ENCODE measurements around the gene VPS13D. TPM values are rescaled to one million over a fixed set of nuclear protein-coding genes. Genes with fewer than 3 reads are reported as not detected.

Gene VPS13D
- total and polyA plus RNA-seq, 9 donors: 19.8 to 59.3 (median 41.8) TPM

DNA sequence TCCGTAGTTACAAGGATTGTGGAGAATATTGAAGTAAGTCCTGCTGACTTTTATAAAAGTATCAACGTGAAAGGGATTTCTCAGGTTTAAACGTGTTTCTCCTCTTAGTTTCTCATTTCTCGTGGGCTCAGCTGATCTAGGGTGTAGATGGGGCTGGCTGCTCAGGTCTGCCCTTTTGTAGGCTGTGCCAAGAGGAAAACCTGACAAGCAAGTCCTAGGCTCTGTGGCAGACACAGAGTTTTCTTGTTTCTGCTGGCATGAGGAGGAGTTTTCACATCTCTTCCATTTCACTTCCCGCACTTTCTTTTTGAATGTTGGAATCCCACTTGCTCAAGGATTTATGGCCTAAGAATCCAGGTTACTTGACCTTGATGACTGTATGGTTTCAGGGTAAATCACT lies 14.8 kb downstream of the VPS13D start:
- TF ChIP-seq EP300 (IDR thresholded peaks at IDR 0.05) (no peak), POLR2A (IDR thresholded peaks at IDR 0.05) (no peak)
- TF ChIP-seq, protein P1, sequence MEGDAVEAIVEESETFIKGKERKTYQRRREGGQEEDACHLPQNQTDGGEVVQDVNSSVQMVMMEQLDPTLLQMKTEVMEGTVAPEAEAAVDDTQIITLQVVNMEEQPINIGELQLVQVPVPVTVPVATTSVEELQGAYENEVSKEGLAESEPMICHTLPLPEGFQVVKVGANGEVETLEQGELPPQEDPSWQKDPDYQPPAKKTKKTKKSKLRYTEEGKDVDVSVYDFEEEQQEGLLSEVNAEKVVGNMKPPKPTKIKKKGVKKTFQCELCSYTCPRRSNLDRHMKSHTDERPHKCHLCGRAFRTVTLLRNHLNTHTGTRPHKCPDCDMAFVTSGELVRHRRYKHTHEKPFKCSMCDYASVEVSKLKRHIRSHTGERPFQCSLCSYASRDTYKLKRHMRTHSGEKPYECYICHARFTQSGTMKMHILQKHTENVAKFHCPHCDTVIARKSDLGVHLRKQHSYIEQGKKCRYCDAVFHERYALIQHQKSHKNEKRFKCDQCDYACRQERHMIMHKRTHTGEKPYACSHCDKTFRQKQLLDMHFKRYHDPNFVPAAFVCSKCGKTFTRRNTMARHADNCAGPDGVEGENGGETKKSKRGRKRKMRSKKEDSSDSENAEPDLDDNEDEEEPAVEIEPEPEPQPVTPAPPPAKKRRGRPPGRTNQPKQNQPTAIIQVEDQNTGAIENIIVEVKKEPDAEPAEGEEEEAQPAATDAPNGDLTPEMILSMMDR (IDR thresholded peaks at IDR 0.05): no peak
- intact Hi-C loops (cut with DNase I): no loop called here
- Histone ChIP-seq H3K27ac (no peak overlapping the region), H3K4me1 (ENCODE audit: insufficient read depth) (no peaks in the 10 kb centered on the region), H3K9me3 (no peaks in the 10 kb centered on the region), H3K36me3 (no peaks in the 10 kb centered on the region), H3K27me3 (no peaks in the 10 kb centered on the region), H3K4me3 (no peak overlapping the region)
- 84 to 94% (median 90%) methylated on average over 5 of the region's 5 CpGs for WGBS, 3 donors
- DNase-seq: no peak

DNA sequence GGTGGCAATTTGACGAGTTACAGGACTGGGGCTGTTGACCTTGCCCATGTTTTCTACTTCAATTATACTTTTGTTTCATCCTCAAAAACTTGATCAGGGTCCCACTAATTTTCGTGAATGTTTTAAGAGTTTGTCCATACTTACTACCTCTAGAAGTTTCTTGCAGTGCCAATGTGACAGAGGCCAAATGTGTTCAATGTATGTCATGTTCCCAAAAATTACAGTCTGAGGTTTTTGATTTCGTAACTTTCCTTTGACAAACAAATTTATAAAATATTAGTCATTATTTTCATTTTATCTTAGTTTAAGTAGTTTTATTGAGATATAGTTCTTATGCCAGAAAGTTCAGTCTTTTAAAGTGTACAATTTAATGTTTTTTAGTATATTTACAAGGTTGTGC lies 15.3 kb downstream of the VPS13D start:
- no peaks in the 10 kb centered on the region for H3K36me3 ChIP-seq
- no peaks in the 10 kb centered on the region for H3K9me3 ChIP-seq
- H3K4me1 ChIP-seq (ENCODE audit: insufficient read depth): no peaks in the 10 kb centered on the region
- TF ChIP-seq, protein P1 (IDR thresholded peaks at IDR 0.05): no peak
- TF ChIP-seq EP300 (IDR thresholded peaks at IDR 0.05) (no peak), POLR2A (IDR thresholded peaks at IDR 0.05) (no peak)
- H3K27ac ChIP-seq: no peak overlapping the region
- intact Hi-C loops (cut with DNase I): no loop called here
- H3K27me3 ChIP-seq: no peaks in the 10 kb centered on the region
- no peak for DNase-seq
- H3K4me3 ChIP-seq: no peak overlapping the region
- WGBS, 3 donors: 79 to 91% (median 89%) methylated on average over 3 of the region's 3 CpGs

DNA sequence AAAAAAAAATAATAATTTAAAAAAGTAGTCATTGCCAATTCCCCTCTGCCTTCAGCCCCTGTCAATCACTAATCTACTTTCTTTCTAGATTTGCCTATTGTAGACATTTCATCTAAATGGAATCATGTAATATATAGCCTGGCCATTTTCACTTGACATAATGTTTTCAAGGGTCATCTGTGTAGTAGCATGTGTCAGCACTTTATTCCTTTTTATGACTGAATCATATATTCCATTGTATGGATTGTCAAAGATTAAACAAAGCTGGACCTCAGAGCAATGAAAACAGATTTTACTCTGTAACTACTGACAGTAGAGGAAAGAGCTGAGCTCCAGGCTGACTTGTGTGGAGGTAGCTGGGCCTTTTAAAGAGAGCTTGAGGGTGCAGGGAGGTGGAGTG lies 15.9 kb downstream of the VPS13D start:
- Histone ChIP-seq H3K27ac (no peak overlapping the region), H3K36me3 (no peaks in the 10 kb centered on the region)

DNA sequence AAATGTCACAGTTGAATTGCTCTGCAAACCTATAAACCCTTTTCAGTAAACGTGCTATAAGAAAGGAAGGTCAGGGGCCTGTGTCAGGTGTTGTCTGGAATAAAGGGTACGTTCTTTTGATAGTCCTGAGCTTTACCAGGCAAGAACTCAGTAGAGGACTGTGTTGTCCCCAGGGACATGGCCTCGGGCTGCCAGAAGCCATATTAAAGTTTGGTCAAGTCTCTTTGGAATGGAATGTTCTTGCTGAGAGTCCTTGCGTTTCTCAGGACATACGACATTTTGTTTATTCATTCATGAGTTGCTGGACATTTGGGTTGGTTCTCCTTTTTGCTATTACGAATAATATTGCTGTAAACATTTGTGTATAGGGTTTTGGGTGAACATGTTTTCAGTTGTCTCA lies 16.8 kb downstream of the VPS13D start:
- no peak overlapping the region for H3K27ac ChIP-seq
- no peak overlapping the region for H3K4me3 ChIP-seq
- no peaks in the 10 kb centered on the region for H3K27me3 ChIP-seq
- no peaks in the 10 kb centered on the region for H3K9me3 ChIP-seq
- TF ChIP-seq, protein P1 (IDR thresholded peaks at IDR 0.05): no peak
- TF ChIP-seq EP300 (IDR thresholded peaks at IDR 0.05): no peak
- TF ChIP-seq POLR2A (IDR thresholded peaks at IDR 0.05): no peak
- 81 to 91% (median 83%) methylated on average over 6 of the region's 6 CpGs for WGBS, 3 donors
- no peaks in the 10 kb centered on the region for H3K4me1 ChIP-seq (ENCODE audit: insufficient read depth)
- no peaks in the 10 kb centered on the region for H3K36me3 ChIP-seq
- intact Hi-C loops (cut with DNase I): loop anchor here in 1 of 4 donors (1.0 kb wide), 1 partner anchor 25 kb away; no protein-coding TSS in a partner anchor
- DNase-seq: no peak

More for the DNA sequence above, 15.9 kb downstream of the VPS13D start:
- Histone ChIP-seq H3K4me3 (no peak overlapping the region), H3K4me1 (ENCODE audit: insufficient read depth) (no peaks in the 10 kb centered on the region), H3K27me3 (no peaks in the 10 kb centered on the region), H3K9me3 (no peaks in the 10 kb centered on the region)
- no peak for DNase-seq
- TF ChIP-seq EP300 (IDR thresholded peaks at IDR 0.05): no peak
- TF ChIP-seq POLR2A (IDR thresholded peaks at IDR 0.05): no peak
- TF ChIP-seq, protein P1 (IDR thresholded peaks at IDR 0.05): no peak
- intact Hi-C loops (cut with DNase I): loop anchor here in 1 of 4 donors (1.0 kb wide), 1 partner anchor 24 kb away; no protein-coding TSS in a partner anchor

Measured in ovary (tissue), 9 donors.